CD4-positive, alpha-beta T cell treated with Interleukin-2 at 100 ng/mL for 4 hours (primary cell): ENCODE data around the gene PCSK2.

ENCODE experiments used
- DNase-seq: peaks from one replicate; pipeline ENCODE4 v3.0.0-alpha.2; 2020; ENCODE audit warnings: low spot score

The PCSK2 gene

GRCh38 chr20:17334932-17335331, 108.1 kb downstream of the PCSK2 start:
- DNase-seq, result no peak

GRCh38 chr20:17339000-17339399, 112.2 kb downstream of the PCSK2 start:
- no peak for DNase-seq

DNA sequence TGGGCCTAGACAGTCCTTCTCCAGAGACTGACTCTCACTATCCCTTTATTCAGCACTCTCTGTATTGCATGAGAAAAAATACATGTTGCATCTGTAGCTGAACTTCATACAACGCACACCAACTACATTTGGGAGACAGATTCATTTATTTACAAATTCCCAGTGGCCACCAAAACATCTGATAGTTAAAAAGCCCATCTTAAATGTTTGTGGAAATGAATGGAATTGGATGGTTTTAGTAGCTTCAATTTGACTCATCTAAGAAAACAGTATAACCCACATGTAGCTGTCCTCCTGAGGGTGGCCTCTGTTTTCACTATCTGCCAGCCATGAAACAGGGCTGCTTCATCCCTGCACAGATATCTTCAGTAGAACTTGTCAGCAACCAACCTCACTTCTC, 116.3 kb downstream of the PCSK2 start:
- DNase-seq, result no peak

DNA sequence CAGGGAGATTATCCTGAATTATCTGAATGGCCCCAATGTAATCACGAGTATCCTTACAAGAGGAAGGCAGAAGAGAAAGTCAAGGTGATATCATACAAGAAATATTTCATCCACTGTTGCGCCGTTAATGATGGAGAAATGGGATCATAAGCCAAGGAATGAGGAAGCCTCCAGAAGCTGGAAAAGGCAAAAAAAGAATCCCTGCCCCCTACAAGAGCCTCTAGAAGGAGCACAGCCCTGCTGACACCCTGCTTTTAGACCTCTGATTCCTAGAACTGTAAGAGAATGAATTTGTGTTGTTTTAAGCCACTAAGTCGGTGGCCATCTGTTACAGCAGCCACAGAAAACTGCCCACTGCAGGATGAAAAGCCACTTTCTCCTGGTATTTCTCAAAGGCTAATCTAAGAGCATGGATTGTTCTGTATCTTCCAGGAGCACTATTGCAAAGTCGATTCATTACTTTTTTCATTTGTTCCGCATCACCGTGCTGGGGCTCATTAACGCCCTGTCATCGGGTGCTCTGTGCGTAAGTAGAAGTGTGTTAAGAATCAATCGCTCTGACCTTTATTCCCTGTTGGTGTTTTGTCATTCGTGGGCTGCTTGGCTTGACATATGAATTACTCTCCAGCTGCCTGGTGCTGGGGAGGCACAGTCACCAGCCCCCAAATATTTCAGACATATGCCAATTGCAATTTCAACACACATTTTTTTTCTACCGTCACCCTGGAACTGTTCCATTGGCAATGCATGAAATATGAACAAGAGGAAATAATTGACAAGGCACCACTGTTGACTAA, 117.0 kb downstream of the PCSK2 start:
- DNase-seq, result no peak

DNA sequence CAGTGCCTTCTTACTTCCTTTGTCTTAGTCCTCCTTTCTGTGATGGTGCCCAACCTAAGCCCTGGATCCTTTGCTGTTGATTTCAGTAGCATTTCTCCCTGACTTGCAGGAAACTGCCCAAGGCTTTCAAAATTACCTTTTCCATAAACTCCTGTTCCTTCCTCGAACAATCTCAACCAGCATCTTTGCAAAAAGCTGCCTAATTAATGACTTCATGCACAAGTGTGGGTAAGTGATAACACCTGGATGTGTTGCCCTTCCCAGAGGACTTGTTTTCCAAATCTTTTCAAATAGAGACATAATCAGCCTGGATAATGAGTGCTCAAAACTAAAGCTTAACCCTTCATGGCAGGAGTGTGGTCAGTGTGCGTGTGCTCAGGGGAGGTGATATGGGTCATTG, 118.0 kb downstream of the PCSK2 start:
- DNase-seq, result no peak

DNA sequence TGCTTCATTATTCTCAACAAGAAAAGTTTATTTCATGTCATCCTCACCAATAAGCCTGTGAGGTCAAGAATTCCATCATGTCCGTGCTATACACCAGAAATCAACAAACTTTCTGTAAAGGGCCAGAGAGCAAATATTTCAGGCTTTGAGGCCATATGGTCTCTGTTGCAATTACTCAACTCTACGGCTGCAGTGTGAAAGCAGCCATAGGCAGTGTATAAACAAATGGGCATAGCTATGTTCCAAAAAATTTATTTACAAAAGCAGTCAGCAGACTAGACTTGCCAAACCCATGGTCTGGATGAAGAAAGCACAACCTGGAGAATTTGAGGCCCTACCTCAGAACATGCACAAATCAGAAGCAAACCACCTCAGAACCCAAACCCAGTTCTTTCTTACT, 118.5 kb downstream of the PCSK2 start:
- DNase-seq, result no peak

GRCh38 chr20:17350321-17350720, 123.5 kb downstream of the PCSK2 start:
- DNase-seq, result no peak

DNA sequence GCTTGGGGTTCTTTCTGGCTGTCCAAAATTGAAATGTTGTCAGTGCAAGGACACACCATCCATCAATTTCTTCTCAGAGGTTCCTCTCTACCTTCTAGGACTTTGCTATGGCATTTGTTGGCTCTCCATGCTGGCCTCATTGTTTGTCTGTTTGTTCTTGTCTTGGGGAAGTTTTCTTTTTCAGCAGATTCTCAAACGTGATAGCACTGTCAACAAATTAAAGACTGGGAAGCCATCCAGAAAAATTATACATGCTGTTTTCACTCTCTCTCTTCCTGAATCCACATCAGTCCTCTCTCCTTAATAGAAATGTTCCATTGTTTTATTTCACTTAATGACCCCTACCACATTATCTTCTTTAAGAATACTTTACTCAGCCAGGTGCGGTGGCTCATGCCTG, 130.4 kb downstream of the PCSK2 start:
- DNase-seq, result no peak

DNA sequence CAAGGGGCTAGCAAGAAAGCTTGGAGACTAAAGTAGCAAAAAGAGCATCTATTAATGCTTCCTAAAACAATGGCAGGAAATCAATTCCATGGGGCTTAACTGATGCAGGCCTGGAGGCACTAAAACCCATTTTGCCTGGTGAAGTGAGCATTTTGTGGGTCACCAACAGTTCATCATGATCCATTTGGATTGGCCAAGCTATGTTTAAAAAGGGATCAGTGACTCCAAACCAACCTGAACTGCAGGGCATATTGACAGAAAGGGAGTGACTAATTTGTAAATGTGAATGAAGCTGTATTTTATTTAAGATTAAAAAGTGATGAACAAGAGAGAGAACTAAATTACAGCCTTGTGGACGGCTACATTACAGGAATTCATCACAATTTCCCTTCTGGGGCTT, 132.0 kb downstream of the PCSK2 start:
- no peak for DNase-seq

GRCh38 chr20:17364681-17365080, 137.8 kb downstream of the PCSK2 start:
- DNase-seq, result no peak

DNA sequence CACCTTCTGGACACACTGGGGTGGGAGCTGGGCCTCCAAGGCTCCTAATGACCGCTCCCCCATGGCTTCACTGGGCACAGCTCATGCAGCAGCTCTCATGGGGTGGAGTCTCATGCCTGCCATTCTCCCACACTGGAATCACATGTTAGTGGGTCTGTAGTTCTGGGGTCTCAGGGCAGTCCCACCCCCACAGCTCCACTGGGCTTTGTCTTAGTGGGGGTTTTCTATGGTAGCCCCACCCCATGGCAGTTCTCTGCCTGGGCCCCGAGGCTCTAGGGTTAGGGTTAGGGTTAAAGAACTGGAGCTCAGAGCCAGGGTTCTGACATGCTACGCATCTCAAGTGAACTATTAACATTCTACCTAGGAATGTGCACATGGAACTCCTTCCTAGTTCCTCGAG, 139.0 kb downstream of the PCSK2 start:
- DNase-seq, result no peak

GRCh38 chr20:17369506-17369905, 142.7 kb downstream of the PCSK2 start:
- DNase-seq, result no peak

- no peak for DNase-seq
Observed at GRCh38 chr20:17372806-17373440, 146.1 kb downstream of the PCSK2 start.

DNA sequence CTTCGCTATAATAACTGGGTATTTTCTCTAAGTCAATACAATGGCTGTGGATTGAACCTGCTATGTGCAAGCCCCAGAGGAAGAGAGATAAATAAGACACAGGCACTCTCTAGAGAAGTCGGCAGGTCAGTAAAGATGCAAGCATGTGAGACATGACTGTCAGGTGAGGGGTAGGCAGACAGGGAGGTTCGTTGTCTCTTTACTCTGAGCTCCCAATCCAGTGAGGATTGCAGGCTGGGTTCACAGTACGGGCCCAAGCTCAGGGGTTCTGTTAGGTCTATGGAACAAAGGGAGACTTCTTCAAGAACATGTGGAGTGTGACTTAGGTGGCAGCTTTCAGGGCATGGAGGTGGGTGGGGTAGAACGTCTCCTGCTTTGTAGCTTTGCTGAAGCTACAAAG, 147.2 kb downstream of the PCSK2 start:
- DNase-seq, result no peak

GRCh38 chr20:17376031-17376430, 149.2 kb downstream of the PCSK2 start:
- DNase-seq, result no peak

GRCh38 chr20:17377231-17377630, 150.4 kb downstream of the PCSK2 start:
- DNase-seq, result no peak

DNA sequence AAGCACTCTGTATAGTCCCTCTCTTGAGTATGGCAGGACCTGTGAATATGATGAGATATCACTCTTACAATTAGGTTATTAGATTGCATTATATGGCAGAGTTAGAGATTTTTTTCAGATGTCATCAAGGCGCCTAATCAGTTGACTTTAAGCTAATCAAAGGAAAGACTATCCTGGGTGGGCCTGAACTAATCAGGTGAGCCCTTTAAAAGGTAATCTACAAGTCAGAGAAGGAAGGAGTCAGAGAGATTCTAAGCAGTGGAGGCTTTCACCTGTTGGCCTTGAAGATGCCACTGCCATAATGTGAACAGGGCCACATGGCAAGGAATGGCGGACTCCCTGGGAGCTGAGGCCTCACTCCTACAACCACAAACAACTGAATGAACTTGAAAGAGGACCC, 152.8 kb downstream of the PCSK2 start:
- no peak for DNase-seq

DNA sequence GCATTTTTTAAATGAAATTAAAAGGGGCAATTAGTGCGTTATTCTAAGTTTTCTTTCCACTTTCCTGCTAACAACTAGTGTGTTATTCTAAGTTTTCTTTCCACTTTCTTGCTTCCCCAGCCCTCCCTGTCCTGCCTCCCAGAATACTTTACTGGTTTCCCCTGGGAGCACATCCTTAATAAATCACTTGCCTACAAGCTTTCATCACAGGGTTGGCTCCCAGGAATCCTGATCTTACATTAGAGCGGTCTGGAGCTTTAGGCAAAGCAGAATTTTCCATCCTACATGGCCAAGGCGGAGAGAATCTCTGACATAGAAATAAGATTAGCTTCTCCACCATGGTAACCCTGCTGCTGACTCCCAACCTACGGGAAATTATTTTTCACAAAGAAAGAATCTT, 154.0 kb downstream of the PCSK2 start:
- no peak for DNase-seq

DNA sequence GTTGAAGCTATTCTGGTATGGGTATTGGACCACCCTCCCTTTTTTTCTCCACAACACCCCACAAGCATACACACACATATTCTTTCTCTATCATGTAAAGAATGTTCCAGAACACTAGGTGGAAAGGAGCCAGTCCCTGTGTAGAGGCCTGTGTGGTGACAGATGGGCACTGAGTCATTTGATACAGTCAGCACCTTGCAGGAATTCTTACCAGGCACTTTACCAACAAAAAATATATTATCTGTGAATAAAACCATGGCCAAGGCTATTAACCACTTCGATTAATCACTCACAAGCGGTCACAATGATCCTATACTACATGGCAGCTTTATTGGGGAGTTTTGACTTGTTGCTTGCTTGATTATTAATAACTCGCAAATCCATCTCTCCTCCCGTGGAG, 154.9 kb downstream of the PCSK2 start:
- no peak for DNase-seq

DNA sequence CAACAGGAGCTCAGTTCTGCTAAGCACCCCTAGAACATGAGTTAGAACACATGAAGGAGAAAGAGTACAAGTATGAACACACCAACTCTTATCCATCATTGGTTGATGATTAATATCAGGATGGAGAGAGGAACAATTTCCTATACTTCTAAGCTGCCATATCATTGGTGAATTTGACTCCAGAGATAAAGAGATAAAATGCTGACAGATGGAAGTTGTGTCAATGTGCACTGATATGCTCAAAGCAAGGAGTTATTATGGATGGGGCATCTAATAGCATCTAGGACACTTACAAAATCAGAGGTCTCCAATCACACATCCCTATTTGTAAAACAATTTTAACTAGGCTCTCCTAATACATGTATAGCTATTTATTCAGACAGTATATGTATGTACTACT, 159.0 kb downstream of the PCSK2 start:
- DNase-seq, result no peak

DNA sequence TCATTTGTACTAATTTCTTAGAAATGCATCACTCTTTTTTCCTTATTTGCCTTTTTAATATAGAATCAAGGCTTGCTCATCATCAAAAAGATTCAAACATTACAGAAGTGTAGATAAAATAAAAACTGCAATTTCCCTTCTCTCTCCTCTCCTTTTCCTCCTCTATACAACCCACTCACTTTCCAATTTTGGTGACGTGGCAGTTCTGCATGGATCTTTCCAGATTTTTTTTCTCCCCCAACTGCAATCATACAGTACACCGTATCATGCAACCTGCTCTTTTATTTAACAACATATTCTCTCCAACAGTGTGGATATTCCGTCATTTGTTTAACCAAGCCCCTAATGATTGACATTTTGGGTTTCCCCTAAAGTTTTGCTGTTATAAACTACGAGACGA, 163.8 kb downstream of the PCSK2 start:
- DNase-seq, result no peak

DNA sequence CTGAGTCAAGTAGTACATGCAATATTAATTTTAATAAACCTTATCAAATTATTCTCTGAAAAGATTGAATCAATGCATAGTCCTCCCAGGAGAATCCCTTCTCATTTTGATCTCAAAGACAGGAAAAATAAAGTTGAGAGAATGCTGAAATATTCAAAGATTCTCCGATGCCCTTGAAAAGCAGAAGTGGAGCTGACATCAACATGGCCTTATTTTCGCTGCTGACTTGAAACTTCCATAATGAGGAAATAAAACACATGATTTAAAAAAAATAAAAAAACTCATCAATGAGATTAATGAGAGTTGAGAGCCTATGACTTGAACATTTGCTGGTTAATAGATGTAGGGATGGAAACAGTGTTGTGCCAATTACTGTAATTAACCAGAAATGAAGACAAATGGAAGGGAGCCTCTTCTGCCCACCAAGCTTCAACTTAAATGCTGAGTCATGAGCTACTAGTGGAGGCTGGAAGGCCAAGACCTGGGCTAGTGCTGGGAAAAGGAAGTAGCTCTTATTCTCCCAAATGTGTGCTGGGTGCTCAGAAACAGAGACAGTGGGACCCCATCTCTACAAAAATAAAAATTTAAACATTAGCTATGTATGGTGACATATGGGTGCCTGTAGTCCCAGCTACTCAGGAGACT, 164.4 kb downstream of the PCSK2 start:
- no peak for DNase-seq

DNA sequence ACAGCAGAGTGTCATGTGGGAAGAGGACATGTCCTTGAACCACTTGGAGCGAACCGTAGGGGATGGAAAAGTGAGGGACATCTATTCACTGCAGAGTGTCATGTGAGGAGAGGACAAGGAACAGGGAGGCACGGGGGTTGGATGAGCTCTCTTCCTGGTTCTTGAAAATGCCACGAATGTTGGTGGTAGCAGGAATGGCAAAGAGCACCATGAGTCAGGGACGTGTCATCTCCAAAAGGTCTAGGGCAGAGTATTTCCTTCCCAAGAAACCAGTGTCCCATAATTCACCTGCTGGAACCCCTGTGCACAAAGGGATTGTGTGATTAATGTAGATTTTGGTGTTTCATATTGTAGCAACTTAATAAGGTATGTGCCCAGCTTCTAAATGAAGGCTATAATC, 167.6 kb downstream of the PCSK2 start:
- DNase-seq, result no peak

GRCh38 chr20:17395729-17396128, 168.9 kb downstream of the PCSK2 start:
- DNase-seq, result no peak
